ENCODE measurements around the gene SEPTIN6.

Gene SEPTIN6

DNA sequence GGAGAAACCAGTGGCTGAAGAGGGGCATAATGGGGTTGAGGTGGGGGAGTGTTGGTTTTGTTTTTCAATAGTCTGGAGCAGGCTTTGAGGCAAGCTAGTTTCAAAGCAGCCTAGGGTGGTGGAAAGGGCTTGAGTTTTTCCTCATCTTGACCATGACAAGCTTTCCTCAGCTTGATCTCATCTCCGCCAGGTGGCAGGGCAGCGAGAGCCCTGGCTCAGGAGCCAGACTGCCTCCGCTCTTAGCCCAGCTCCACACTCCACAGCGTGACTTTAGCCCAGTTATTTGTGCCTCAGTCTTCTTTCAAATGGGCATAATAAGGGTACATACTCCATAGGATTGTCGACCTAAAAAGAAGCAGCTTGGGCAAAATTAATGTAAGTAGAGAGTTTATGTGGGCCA is 35.5 kb upstream of the SEPTIN6 start:
- in situ Hi-C loops (cut with HindIII; ENCODE audit: low sequenced_read_pairs) = no loop called here
- TF ChIP-seq, protein P1, sequence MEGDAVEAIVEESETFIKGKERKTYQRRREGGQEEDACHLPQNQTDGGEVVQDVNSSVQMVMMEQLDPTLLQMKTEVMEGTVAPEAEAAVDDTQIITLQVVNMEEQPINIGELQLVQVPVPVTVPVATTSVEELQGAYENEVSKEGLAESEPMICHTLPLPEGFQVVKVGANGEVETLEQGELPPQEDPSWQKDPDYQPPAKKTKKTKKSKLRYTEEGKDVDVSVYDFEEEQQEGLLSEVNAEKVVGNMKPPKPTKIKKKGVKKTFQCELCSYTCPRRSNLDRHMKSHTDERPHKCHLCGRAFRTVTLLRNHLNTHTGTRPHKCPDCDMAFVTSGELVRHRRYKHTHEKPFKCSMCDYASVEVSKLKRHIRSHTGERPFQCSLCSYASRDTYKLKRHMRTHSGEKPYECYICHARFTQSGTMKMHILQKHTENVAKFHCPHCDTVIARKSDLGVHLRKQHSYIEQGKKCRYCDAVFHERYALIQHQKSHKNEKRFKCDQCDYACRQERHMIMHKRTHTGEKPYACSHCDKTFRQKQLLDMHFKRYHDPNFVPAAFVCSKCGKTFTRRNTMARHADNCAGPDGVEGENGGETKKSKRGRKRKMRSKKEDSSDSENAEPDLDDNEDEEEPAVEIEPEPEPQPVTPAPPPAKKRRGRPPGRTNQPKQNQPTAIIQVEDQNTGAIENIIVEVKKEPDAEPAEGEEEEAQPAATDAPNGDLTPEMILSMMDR (IDR thresholded peaks at IDR 0.05; ENCODE audit: low read depth, low read length) = no peak

DNA sequence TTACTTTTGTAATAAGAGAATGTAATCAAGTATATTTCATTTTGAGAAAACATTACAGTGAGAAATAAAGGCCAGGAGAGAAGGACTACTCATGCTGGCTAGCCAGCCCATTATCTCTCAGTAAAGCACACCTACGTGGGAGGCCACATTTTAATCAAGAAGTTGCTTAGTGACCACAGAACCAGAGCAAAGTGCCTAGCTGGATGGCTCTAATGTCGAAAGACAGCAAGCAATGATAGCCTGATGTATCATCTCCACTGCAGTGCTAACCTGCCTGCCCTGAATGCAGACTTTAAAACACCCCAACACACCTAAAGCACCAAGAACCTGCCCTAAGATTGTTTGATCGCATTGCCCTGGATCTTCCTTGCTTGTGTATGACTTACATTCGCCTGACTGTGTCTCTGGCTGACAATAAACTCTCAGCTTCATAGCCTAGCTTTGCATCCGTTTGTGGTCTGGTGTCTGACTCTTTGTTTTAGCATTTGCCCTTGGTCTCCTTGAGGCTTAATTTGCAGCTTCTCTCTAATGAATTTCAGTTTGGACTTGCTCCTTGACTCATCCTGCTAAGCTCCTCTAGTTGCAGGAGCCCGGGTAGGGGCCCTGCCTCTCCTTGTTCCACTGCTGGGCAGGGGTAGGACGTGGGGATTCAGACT is 34.1 kb upstream of the SEPTIN6 start:
- in situ Hi-C loops (cut with HindIII; ENCODE audit: low sequenced_read_pairs) = no loop called here
- TF ChIP-seq, protein P1 (IDR thresholded peaks at IDR 0.05; ENCODE audit: low read depth, low read length) = no peak
- DNase-seq (ENCODE audit: low read depth, low spot score) = no peak
- H3K4me3 ChIP-seq (ENCODE audit: low read depth, low read length) = no peak overlapping the region

More for the DNA sequence above, 35.5 kb upstream of the SEPTIN6 start:
- no peak overlapping the region for H3K4me3 ChIP-seq (ENCODE audit: low read depth, low read length)
- DNase-seq (ENCODE audit: low read depth, low spot score) = no peak

DNA sequence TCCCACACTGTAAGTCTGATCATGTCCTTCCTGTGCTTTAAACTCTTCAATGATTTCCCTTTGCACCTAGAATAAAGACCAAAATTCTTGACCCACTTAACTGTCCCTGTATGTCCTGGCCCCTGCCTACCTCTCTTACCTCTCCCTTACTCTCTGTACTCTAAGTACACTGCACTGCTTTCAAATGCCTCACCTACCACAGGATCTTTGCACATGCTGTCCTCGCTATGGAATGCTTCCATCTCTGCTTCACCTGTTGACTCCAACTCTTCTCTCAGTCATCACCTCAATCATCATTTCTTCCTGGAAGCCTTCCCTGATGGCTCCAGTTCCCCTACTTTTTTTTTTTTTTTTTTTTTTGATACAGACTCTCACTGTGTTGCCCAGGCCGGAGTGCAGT is 29.0 kb upstream of the SEPTIN6 start:
- DNase-seq (ENCODE audit: low read depth, low spot score) = no peak
- TF ChIP-seq, protein P1 (IDR thresholded peaks at IDR 0.05; ENCODE audit: low read depth, low read length) = no peak
- H3K4me3 ChIP-seq (ENCODE audit: low read depth, low read length) = no peak overlapping the region
- in situ Hi-C loops (cut with HindIII; ENCODE audit: low sequenced_read_pairs) = no loop called here

DNA sequence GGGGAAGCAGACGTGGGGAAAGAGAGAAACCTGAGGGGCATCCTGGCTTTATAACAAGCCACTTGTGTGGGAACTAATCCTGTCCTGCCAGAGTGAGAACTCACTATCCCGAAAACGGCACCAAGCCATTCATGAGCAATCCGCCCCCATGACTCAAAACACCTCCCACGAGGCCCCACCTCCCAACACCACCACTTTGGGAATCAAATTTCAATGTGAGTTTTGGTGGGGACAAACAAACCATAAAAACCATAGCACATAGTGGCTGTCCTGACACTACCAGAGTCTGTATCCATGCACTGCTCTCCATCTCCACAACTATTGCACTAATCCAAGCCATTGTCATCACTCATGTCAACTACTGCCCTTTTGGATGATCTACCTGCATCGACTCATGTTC is 28.5 kb upstream of the SEPTIN6 start:
- no peak overlapping the region for H3K4me3 ChIP-seq (ENCODE audit: low read depth, low read length)
- in situ Hi-C loops (cut with HindIII; ENCODE audit: low sequenced_read_pairs) = no loop called here
- TF ChIP-seq, protein P1 (IDR thresholded peaks at IDR 0.05; ENCODE audit: low read depth, low read length) = no peak
- DNase-seq (ENCODE audit: low read depth, low spot score) = no peak

DNA sequence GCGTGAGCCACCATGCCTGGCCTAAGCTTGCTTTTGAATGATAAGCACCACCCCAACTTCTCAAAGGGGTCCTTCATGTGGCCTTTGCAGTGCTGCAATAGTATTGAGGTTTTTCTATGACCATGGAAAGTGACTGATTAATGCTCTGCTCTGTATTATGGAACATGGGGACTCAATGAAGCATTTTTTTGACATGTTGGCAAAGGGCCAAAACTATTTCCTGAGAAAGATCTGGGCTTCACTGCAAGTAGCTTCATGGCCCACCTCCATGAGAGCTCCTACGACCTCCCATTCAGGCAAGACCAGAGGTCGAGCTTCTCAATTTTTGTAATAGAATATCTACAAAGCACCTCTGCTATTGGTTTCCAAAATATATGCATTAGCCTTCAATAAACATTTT is 16.7 kb upstream of the SEPTIN6 start:
- no peak for DNase-seq (ENCODE audit: low read depth, low spot score)
- H3K4me3 ChIP-seq (ENCODE audit: low read depth, low read length) = no peak overlapping the region
- in situ Hi-C loops (cut with HindIII; ENCODE audit: low sequenced_read_pairs) = no loop called here
- TF ChIP-seq, protein P1 (IDR thresholded peaks at IDR 0.05; ENCODE audit: low read depth, low read length) = no peak

DNA sequence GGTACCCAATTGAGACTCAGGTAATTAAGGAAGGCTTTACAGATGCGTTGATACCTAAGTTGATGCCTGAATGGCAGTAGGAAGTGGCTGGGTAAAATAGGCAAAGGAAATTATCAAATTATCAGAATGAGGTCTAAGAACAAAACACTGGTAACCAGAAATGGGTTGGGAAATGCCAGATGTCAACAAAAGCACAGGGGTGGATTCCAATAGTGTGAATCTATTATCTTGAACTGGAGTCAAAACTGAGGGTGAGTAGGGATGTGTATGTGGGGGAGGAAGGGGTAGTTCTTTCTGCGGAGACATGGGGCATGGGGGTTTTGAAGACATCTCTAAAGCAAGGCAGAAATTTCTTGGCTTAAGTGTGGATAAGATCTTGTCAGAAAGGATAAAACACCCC is 16.0 kb upstream of the SEPTIN6 start:
- no peak overlapping the region for H3K4me3 ChIP-seq (ENCODE audit: low read depth, low read length)
- in situ Hi-C loops (cut with HindIII; ENCODE audit: low sequenced_read_pairs) = no loop called here
- TF ChIP-seq, protein P1 (IDR thresholded peaks at IDR 0.05; ENCODE audit: low read depth, low read length) = no peak
- DNase-seq (ENCODE audit: low read depth, low spot score) = no peak
